Measurements from ENCODE around the gene C12orf42. TPM values are rescaled to one million over a fixed set of nuclear protein-coding genes. Genes with fewer than 3 reads are reported as not detected.

The C12orf42 gene
- total RNA-seq, 1 experiment from 2014 or later, result 0.37 TPM

GRCh38 chr12:103386451-103386850, 109.3 kb downstream of the C12orf42 start (continued):
- TF ChIP-seq, protein P1, sequence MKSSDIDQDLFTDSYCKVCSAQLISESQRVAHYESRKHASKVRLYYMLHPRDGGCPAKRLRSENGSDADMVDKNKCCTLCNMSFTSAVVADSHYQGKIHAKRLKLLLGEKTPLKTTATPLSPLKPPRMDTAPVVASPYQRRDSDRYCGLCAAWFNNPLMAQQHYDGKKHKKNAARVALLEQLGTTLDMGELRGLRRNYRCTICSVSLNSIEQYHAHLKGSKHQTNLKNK (CRISPR knock-in tag; IDR thresholded peaks at IDR 0.05), result no peak
- TF ChIP-seq EMX1 (CRISPR knock-in tag; IDR thresholded peaks at IDR 0.05) (no peak), MLX (CRISPR knock-in tag; IDR thresholded peaks at IDR 0.05) (no peak), CBFB (CRISPR knock-in tag; IDR thresholded peaks at IDR 0.05; ENCODE audit: low read depth) (no peak), JAZF1 (CRISPR knock-in tag; IDR thresholded peaks at IDR 0.05) (no peak), GABPB1 (CRISPR knock-in tag; IDR thresholded peaks at IDR 0.05) (no peak)

- no peak overlapping the region for H3K27ac Mint-ChIP-seq
- ChIA-PET POLR2A (no interaction called here), CTCF (no interaction called here)
- H3K27me3 Mint-ChIP-seq (ENCODE audit: low read depth), result no peaks in the 10 kb centered on the region
- no peaks in the 10 kb centered on the region for H3K4me1 Mint-ChIP-seq
- ATAC-seq, result no peak
- H3K4me3 Mint-ChIP-seq, result no peak overlapping the region
- TF ChIP-seq ZBTB43 (CRISPR knock-in tag; IDR thresholded peaks at IDR 0.05), result no peak
- TF ChIP-seq, protein P2, sequence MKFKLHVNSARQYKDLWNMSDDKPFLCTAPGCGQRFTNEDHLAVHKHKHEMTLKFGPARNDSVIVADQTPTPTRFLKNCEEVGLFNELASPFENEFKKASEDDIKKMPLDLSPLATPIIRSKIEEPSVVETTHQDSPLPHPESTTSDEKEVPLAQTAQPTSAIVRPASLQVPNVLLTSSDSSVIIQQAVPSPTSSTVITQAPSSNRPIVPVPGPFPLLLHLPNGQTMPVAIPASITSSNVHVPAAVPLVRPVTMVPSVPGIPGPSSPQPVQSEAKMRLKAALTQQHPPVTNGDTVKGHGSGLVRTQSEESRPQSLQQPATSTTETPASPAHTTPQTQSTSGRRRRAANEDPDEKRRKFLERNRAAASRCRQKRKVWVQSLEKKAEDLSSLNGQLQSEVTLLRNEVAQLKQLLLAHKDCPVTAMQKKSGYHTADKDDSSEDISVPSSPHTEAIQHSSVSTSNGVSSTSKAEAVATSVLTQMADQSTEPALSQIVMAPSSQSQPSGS (CRISPR knock-in tag; IDR thresholded peaks at IDR 0.05; ENCODE audit: borderline replicate concordance, low read depth), result no peak
- TF ChIP-seq KAT7 (CRISPR knock-in tag; IDR thresholded peaks at IDR 0.05; ENCODE audit: borderline replicate concordance), result no peak
- no peak for TF ChIP-seq SMAD4 (CRISPR knock-in tag; IDR thresholded peaks at IDR 0.05)
- no peak for TF ChIP-seq MXD4 (CRISPR knock-in tag; IDR thresholded peaks at IDR 0.05; ENCODE audit: borderline replicate concordance)
- TF ChIP-seq SP1 (CRISPR knock-in tag; conservative IDR thresholded peaks at IDR 0.05), result no peak
- no peak for TF ChIP-seq NFE2L1 (CRISPR knock-in tag; IDR thresholded peaks at IDR 0.05)
- TF ChIP-seq, protein P3, sequence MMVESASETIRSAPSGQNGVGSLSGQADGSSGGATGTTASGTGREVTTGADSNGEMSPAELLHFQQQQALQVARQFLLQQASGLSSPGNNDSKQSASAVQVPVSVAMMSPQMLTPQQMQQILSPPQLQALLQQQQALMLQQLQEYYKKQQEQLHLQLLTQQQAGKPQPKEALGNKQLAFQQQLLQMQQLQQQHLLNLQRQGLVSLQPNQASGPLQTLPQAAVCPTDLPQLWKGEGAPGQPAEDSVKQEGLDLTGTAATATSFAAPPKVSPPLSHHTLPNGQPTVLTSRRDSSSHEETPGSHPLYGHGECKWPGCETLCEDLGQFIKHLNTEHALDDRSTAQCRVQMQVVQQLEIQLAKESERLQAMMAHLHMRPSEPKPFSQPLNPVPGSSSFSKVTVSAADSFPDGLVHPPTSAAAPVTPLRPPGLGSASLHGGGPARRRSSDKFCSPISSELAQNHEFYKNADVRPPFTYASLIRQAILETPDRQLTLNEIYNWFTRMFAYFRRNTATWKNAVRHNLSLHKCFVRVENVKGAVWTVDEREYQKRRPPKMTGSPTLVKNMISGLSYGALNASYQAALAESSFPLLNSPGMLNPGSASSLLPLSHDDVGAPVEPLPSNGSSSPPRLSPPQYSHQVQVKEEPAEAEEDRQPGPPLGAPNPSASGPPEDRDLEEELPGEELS (CRISPR knock-in tag; IDR thresholded peaks at IDR 0.05), result no peak
- TF ChIP-seq, protein P4, sequence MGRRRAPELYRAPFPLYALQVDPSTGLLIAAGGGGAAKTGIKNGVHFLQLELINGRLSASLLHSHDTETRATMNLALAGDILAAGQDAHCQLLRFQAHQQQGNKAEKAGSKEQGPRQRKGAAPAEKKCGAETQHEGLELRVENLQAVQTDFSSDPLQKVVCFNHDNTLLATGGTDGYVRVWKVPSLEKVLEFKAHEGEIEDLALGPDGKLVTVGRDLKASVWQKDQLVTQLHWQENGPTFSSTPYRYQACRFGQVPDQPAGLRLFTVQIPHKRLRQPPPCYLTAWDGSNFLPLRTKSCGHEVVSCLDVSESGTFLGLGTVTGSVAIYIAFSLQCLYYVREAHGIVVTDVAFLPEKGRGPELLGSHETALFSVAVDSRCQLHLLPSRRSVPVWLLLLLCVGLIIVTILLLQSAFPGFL (CRISPR knock-in tag; IDR thresholded peaks at IDR 0.05; ENCODE audit: borderline replicate concordance), result no peak
- no peak for TF ChIP-seq ZNF263 (CRISPR knock-in tag; IDR thresholded peaks at IDR 0.05; ENCODE audit: low read depth)
- TF ChIP-seq, protein P5, sequence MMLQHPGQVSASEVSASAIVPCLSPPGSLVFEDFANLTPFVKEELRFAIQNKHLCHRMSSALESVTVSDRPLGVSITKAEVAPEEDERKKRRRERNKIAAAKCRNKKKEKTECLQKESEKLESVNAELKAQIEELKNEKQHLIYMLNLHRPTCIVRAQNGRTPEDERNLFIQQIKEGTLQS (CRISPR knock-in tag; conservative IDR thresholded peaks at IDR 0.05), result no peak
- TF ChIP-seq ZNF138 (CRISPR knock-in tag; conservative IDR thresholded peaks at IDR 0.05), result no peak
- TF ChIP-seq ERG (CRISPR knock-in tag; IDR thresholded peaks at IDR 0.05), result no peak
- TF ChIP-seq MLX (CRISPR knock-in tag; IDR thresholded peaks at IDR 0.05), result no peak
- TF ChIP-seq ESRRA (CRISPR knock-in tag; IDR thresholded peaks at IDR 0.05; ENCODE audit: borderline replicate concordance), result no peak
- no peaks in the 10 kb centered on the region for H3K9me3 Mint-ChIP-seq
- H3K36me3 Mint-ChIP-seq, result no peaks in the 10 kb centered on the region
- DNase-seq (ENCODE audit: low spot score), result no peak
Measured at GRCh38 chr12:103382736-103383346, 112.9 kb downstream of the C12orf42 start.
